CD4-positive, alpha-beta T cell treated with Interleukin-2 at 100 ng/mL for 4 hours (primary cell): ENCODE results near the gene ZNF575.
A peak's percentile ranks its signal among the peaks of the same experiment; 100 is the strongest.

Experiments used
- DNase-seq: peaks from one replicate; pipeline ENCODE4 v3.0.0-alpha.2; 2020; ENCODE audit warnings: low spot score

The ZNF575 gene

DNA sequence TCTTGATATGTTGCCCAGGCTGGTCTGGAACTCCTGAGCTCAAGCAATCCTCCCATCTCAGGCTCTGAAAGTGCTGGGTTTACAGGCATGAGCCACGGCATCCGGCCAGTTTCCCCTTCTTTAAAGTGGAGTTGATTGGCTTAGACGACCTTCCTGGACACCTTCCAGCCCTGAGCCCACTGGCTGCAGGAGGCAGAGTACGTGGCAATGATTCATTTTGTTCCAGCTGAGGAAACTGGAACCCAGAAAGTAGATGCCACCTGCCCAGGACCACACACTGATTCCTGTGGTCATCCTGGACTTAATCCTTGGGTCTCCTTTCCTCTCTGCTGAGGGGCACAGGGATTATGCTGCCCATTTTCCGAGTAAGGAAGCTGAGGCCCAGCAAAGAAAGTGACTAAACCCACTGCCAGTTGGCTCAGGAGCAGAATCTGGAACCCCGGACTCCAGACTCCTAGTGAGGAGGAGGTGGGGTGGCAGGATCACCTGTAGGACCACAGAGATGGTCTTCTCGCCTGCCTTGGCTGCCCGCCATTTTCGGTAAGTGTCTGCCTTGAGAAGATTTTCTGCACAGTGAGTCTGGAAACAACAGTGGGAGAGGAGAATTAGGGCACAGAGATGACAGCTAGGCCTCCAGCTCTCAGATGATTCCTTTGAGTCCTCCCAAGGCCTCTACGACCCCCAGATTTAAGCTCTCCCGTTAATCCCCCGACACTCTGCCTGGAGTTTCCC is 41.6 kb downstream of the ZNF575 start:
- no peak for DNase-seq

- DNase-seq = peak; percentile 97
These were observed 42.4 kb downstream of the ZNF575 start, which contains the start of the genes PINLYP and XRCC1 for GRCh38 chr19:43575156-43575950. Gene PINLYP (plus strand): TSS chr19:43575801. CDS start chr19:43577192, 1,391 bp downstream. Gene XRCC1 (minus strand): TSS chr19:43575527. CDS start chr19:43575458, 69 bp downstream.

- DNase-seq = no peak
These were observed 43.2 kb downstream of the ZNF575 start for GRCh38 chr19:43575955-43576878.

DNA sequence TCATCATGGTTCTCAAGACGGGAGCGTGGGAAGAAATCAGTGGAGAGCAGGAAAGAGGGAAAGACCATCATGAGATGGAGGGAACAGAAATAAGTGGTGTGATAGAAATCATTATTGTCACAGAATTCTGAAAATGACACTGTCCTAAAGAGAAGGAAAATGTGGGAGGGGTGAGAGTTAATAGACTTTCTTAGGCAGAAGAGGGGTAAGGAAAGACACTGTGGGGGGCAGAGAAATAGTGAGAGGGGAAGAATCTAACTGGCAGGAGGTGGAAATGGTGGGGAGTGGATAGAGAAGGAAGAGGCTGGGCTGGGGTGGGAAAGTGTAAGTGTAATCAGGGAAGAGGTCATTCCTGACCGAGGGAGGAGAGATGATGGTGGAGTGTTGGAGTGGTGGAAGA is 45.8 kb downstream of the ZNF575 start:
- no peak for DNase-seq

GRCh38 chr19:43581467-43581866 is 48.5 kb downstream of the ZNF575 start:
- DNase-seq = no peak

DNA sequence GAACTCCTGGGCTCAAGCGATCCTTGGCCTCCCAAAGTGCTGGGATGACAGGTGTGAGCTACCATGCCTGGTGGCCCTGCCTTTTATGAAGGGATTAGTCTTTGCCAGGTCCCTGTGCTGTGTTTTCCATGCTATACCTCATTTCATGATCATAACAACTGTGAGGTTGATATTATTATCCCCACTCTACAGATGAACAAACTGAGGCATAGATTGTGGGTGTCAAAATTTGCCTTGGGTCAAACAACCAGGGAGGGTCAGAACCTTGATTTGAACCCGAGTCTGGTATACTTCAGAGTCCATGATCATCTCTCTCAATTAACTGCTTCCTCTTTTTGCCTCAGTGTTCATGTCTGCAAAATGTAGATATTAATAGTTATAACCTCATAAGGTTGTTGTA is 49.5 kb downstream of the ZNF575 start:
- no peak for DNase-seq

DNA sequence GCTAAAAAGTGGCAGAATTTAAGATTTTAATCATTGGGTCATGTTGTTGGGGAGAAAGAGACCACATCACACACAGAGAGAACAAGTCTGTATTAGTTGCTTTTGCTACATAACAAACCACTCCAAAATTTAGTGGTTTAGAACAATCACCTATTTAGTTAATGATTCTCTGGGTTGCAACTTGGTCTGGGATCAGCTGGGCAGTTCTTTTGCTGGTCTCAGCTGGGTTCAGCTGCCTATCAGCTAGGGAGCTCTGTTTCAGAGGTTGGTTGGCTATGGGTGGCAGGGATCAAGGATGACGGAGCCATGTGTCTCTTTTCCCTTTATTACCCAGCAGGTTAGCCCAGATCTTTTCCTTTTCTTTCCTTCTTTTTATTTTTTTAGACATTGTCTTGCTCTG is 51.5 kb downstream of the ZNF575 start:
- no peak for DNase-seq
